IPS DF 4.7 (cell line): ENCODE results near the gene ADRM1.

Experiments used
- DNase-seq: peaks from one replicate; pipeline ENCODE4 v3.0.0-alpha.2; 2013; ENCODE audit warnings: low spot score; ENCODE audit errors: extremely low read depth

The ADRM1 gene

DNA sequence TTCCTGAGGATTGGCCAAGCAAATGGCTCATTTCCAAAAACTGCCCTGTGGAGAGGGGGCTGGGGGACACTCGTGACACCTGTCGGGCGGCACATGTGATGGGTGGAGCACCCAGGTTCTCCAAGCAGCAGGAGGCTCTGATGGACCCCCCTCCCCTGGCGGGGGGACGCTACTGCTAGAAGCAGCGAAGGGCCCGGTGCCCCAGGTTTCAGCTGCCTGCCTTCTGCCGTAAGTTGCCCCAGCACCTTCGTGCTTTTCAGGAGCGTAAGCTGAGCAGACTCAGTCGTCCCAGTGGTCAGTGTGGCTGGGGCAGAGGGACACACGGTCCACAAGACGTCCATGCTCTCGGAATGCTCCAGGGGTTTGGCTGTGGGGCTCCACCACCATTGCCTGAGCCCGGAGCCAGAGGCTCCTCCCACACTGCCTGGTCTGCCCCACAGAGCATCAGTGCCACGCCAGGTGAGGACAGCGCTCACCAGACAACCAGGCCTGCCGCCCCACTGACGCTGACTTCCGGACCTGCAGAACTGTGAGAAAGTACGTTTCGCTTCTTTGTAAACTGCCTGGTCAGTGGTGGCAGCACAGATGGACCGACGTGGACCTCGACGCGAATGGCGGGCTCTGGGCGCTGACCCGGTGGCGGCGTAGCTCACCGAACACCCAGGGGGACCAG lies 4.1 kb upstream of the ADRM1 start:
- no peak for DNase-seq

DNA sequence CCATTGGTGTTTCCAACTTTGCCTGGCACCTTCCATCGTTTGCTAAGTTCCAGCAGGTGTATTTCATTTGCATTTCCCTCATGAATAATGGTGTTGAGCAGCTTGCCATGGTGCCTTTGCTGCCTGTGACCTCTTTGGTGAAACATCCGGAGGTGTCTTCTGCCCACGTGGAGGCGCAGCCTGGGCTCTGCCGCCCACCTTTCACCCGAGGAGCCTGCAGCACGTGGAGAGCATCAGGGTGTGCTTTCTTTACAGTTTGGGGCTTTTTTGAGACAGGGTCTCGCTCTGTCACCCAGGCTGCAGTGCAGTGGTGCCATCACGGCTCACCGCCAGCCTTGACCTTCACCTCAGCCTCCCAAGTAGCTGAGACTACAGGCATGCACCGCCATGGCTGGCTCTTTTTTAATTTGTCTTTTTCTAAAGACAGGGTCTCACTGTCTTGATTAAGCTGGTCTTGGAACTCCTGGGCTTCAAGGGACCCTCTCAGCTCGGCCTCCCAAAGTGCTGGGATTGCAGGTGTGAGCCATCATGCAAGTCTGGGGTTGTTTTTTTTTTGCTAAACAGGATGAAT lies 3.0 kb upstream of the ADRM1 start:
- DNase-seq = no peak

- DNase-seq = no peak
These were observed 2.5 kb upstream of the ADRM1 start for GRCh38 chr20:62300319-62300718.

- DNase-seq = no peak
These were observed 1.6 kb upstream of the ADRM1 start for GRCh38 chr20:62301111-62301668.

DNA sequence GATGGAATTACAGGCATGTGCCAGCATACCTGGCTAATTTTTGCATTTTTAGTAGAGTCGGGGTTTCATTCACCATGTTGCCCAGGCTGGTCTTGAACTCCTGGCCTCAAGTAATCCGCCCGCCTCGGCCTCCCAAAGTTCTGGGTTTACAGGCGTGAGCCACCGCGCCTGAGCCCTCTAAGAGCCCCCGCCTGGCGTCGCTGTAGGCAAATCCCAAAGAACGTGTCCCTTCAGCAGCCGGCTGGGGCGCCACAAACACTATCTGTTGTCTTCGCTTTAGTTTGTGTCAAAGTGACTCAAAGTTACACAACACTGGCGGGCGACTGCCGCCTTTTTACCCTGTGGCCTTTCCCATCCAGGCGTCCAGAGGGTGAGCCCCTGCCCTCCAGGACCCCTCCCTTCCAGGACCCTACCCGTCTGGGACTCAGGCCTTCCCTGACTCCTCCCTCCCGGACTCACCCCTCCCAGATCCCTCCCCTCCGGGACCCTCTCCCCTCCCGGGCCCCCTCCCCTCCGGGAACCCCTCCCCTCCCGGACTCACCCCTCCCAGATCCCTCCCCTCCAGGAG lies 940 bp upstream of the ADRM1 start:
- DNase-seq = peak; percentile 60

GRCh38 chr20:62303062-62303339 lies 204 bp downstream of the ADRM1 start:
- no peak for DNase-seq

DNA sequence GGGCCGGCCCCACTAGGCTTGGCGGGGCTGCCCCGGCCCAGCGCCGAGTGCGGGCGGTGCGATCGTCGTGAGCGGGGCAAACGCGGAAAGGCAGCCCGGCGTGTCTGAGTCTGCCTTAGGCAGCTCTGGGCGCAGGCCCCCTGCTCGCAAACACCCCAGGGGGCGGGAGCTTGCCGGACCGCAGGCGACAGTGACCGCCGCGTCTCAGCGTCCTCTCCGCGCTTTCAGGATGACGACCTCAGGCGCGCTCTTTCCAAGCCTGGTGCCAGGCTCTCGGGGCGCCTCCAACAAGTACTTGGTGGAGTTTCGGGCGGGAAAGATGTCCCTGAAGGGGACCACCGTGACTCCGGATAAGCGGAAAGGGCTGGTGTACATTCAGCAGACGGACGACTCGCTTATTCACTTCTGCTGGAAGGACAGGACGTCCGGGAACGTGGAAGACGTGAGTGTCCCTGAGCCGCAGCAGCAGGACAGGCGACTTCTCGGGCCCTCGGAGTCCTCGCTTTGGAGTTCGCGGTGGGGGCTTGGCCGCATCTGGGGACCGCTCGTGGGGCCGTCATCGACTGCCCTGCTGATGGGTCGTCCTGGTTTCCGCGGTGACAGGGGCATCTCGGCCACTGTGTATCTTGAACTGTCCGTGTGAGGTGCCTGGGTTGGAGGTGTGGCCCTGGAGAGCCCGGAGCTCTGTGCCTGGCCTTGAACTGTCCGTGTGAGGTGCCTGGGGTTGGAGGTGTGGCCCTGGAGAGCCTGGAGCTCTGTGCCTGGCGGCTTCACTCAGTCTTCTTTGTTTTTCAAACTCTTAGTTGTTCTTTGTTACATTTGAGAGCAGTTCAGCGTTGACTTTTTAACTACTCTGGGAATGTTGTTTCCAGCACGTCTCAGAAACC lies 786 bp downstream of the ADRM1 start:
- DNase-seq = no peak

DNA sequence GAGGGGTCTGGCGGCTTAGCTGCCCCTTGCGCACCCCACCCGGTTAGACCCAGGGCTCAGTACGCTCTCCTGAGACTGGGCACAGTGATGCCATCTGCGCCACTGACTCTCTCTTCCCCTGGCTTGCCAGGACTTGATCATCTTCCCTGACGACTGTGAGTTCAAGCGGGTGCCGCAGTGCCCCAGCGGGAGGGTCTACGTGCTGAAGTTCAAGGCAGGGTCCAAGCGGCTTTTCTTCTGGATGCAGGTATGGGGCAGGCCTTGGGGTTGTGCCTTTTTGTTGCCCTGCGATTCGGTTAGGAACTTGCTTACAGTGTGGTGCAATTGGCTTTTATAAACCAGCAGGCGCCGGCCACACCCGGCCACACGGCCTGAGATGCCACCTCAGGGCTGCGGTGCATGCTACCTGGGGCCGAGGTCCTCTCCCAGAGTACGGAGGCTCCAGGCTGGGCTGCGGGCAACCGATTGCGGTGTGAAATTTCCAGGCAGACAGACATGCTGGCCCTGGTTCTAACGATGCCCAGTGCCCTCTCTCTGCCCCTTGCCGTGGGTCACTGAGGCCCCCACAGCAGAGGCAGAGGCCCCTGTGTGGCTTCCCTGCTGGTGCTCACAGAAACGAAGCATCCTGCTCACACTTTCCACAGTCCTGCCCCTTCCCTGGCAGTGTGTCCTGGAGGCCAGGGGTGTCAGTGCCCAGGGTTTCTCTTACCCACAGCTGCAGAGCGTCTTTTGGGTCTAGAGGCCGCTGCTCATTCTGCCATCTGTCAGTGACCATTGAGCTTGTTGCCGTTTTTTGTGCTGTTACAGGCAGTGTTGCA lies 1.7 kb downstream of the ADRM1 start:
- no peak for DNase-seq

- no peak for DNase-seq
These were observed 2.5 kb downstream of the ADRM1 start for GRCh38 chr20:62305149-62305764.

GRCh38 chr20:62305765-62306413 lies 3.1 kb downstream of the ADRM1 start:
- no peak for DNase-seq

GRCh38 chr20:62306414-62307187 lies 3.8 kb downstream of the ADRM1 start:
- DNase-seq = no peak

DNA sequence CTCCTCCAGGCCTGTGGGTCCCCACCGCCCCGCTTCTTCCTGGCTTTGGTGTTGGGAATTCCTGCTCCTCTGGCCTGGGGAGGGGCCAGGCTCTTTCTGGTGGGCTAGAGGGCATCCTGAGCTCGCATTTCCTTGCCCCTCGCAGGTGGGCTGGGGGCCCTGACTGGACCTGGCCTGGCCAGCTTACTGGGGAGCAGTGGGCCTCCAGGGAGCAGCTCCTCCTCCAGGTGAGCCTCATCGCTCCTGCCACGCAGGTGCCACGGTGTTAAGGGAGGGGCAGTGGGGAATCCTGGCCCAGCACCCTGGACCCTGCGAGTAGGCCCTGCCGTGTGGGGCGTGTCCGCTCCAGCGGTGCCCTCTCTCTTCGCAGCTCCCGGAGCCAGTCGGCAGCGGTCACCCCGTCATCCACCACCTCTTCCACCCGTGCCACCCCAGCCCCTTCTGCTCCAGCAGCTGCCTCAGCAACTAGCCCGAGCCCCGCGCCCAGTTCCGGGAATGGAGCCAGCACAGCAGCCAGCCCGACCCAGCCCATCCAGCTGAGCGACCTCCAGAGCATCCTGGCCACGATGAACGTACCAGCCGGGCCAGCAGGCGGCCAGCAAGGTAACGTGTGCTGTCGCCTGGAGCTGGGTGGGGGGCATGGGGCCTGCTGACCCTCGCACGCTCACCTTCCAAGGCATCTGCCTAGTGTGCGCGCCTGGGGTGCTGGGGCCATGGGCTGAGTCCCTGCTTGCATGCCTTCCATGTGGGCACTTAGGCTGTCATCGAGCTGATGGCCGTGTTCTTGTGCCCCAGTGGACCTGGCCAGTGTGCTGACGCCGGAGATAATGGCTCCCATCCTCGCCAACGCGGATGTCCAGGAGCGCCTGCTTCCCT lies 4.7 kb downstream of the ADRM1 start:
- DNase-seq = no peak

GRCh38 chr20:62308102-62308822 lies 5.5 kb downstream of the ADRM1 start:
- DNase-seq = no peak

GRCh38 chr20:62309198-62309944 lies 6.6 kb downstream of the ADRM1 start:
- no peak for DNase-seq

- DNase-seq = no peak
These were observed 7.4 kb downstream of the ADRM1 start for GRCh38 chr20:62309947-62310756.

DNA sequence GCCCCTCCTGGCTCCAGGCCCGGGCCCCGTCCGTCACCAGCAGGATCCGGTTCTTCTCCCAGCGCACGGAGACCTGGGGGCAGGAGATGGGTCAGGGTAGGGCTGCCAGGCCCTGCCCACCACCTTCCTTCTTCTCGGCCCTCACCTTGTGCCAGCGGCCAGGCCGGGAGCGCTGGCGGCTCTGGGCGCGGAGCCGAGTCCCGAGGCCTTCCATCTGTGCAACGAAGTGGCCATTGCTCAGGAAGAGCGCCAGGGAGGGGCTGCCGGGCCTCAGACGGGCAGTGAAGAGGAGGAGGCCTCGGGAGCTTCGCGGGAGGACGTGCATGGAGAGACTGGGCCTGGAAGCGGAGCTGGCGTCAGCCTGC lies 7.9 kb downstream of the ADRM1 start:
- no peak for DNase-seq
